GM19025 (cell line): ENCODE measurements around the gene ATRNL1.
"Not testable (repeated sequence)": the region's sequence is repeated elsewhere in the genome, so short reads cannot be mapped to it uniquely, and the experiment has no call there.

Experiments
- ATAC-seq: cut with Tn5 transposase; IDR thresholded peaks from one replicate; pipeline ENCODE4 v1.9.1; 2021; ENCODE audit warnings: mild to moderate bottlenecking, low read depth, moderate library complexity; ENCODE audit not compliant: unreplicated experiment

The ATRNL1 gene

GRCh38 chr10:115092258-115092554, 959 bp upstream of the ATRNL1 start:
- ATAC-seq = no peak

- peak; percentile 86 for ATAC-seq
Measured at GRCh38 chr10:115092555-115093285, 445 bp upstream of the ATRNL1 start.

DNA sequence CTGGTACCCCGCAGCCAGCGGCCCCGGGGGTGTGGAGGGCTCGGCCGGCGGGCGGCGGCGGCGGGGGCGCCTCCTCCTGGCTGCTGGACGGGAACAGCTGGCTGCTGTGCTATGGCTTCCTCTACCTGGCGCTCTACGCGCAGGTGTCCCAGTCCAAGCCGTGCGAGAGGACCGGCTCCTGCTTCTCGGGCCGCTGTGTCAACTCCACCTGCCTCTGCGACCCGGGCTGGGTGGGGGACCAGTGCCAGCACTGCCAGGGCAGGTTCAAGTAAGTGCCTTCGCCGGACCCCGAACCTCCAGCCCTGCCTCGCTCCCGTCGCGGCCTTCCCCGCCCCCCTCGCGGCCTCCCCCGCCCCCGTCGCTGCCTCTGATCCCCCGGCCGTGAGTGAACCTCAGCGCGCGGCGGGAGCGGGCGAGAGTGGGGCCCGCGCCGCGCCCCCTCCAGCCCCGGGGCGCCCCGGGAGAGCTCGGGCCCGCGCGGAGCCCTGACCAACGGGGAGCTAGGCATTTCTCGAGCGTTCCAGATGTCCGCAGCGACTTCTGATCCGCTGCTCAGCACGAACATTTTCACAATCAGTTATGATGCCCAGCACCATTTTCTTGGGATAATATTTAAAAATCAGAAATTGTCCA, 727 bp downstream of the ATRNL1 start:
- ATAC-seq = peak; percentile 26

GRCh38 chr10:115094416-115095140, 1.4 kb downstream of the ATRNL1 start:
- no peak for ATAC-seq

DNA sequence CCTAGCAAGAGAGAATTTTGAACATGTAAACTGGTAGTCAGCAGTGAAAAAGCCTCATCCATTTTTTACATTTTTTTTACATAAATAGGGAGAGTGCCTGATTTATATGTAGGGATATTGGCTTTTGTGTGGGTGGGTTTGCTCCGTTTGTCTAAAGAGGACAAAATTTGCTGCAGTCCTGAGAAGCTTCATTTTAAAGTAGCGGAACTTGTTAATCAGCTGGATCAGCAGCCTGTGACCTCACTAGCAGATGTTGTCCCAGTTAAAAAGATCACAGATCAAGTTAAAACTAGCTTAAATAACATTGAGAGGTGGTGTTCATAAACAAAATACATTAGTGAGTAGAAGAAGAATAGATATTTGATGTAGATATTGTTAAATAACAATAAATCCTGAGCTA, 2.6 kb downstream of the ATRNL1 start:
- no peak for ATAC-seq

GRCh38 chr10:115103700-115104099, 10.5 kb downstream of the ATRNL1 start:
- ATAC-seq = no peak

GRCh38 chr10:115105411-115105810, 12.2 kb downstream of the ATRNL1 start:
- not testable (repeated sequence) for ATAC-seq

DNA sequence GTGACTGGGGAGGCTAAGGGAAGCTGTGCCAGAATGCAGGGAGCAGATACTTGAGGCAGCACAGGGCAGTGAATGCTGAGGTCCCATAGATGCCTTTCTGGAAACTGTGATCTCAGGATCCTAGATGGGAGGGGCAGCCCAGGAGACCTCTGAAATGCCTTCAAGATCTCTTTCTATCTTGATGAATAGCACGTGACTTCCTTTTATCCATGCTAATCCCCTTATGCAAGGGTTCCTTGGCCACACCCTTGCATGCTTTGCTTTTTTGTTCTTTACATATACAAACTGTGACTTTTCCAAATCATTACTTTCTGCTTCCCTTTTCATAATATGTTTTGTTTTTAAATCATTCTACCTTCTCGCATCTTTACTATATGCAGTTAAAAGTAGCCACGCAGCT, 14.7 kb downstream of the ATRNL1 start:
- ATAC-seq = no peak

- no peak for ATAC-seq
Measured at GRCh38 chr10:115117301-115117700, 24.1 kb downstream of the ATRNL1 start.

DNA sequence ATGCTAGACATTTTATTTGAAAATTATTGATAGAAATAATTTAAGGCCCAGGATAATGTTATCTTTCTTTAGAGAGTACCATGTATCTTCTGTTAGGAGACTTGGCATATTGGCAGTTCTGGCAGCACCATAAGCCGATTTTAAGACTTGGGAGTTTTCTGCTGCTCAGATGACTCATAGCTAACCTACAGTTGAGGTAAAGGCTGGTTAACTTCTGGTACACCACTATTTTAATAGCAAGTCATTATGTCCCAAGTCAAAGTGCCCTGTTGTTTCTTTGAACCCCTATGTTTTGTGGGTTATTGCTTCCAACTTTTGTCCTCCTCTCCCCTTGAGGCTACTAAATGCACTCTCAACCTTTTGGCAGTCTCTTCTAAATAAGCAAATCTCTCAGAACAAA, 25.2 kb downstream of the ATRNL1 start:
- no peak for ATAC-seq

- no peak for ATAC-seq
Measured at GRCh38 chr10:115125505-115125904, 32.3 kb downstream of the ATRNL1 start.

DNA sequence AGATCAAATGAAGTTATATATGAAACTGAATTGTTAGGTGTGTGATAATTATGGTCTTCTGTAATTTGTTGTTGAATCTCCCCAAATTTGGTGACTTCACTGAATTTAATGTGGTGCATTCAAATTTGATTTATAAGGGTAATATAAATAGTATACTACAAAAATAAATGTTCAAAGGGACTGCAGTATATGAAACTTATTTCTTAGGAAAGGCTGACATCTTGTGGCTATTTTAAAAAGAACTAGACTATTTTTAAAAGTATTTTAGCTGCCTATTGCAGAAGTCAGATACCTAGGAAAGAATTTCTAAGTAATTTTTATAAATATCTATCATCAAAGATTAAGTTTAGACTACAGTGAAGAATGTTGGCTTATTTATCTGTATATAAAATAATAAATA, 36.6 kb downstream of the ATRNL1 start:
- no peak for ATAC-seq

DNA sequence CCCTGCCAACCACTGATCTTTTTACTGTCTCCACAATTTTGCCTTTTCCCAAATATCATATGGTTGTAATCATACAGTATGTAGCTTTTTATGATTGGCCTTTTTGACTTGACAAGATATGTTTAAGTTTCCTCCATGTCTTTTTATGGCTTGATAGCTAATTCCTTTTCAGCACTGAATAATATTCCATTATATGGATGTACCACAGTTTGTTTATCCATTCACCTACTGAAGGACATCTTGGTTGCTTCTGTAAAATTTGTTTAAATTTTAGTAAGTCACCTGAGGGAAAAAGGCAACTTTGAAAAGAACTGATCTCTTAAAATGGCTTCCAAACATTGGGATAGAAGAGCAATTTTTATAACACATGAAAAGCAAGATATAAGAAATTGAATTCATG, 43.5 kb downstream of the ATRNL1 start:
- no peak for ATAC-seq

DNA sequence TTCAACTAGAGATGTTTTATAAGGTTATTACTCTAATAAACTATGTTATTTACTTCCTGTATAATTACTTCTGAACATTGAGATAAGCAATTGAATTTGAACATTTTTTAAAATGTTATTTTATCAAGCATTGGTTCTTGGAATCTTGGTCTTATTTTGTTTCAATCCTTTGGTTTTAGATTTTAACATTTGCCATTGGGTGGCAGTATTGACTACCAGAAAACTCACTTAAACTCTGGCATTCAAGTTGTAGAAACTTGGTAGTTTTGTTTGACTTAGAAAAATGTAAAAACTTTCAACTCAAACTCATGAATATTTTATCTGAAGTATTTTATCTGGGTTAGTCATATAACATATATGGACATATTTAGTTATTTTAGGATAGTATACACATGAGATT, 48.1 kb downstream of the ATRNL1 start:
- no peak for ATAC-seq

- ATAC-seq = no peak
Measured at GRCh38 chr10:115157357-115157756, 64.2 kb downstream of the ATRNL1 start.

DNA sequence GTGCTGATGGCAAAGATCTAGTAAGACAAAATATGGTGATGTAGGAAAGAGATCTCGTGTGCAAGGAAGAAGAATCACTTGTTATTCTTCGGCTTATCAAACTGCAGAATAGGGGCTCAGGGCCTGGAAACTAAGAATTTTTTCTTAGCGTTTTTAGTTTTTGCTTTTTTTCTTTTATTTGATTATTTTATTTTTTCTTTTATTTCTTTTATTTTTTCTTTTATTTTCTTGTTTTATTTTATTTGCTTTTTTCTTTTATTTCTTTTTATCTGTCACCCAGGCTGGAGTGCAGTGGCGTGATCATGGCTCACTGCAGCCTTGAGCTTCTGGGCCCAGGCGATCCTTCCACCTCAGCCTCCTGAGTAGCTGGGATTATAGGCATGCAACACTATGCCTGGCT, 70.0 kb downstream of the ATRNL1 start:
- ATAC-seq = no peak

GRCh38 chr10:115164220-115164619, 71.1 kb downstream of the ATRNL1 start:
- ATAC-seq = no peak

DNA sequence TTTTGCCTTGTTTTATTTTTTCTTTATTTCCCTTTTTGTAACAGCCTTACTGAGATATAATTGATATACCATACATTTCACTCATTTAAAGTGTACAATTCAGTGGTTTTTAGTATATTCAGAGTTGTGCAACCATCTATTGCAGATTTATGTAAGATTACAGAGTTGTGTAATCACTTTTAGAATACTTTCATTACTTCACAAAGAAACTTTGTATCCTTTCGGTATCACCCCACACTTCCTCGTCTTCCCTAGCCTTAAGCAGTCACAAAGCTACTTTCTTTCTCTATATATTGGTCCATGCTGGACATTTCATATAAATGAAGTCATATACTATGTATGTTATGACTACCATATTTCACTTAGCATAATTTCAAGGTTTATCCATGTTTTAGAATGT, 74.6 kb downstream of the ATRNL1 start:
- no peak for ATAC-seq

GRCh38 chr10:115171392-115171960, 78.3 kb downstream of the ATRNL1 start:
- no peak for ATAC-seq

DNA sequence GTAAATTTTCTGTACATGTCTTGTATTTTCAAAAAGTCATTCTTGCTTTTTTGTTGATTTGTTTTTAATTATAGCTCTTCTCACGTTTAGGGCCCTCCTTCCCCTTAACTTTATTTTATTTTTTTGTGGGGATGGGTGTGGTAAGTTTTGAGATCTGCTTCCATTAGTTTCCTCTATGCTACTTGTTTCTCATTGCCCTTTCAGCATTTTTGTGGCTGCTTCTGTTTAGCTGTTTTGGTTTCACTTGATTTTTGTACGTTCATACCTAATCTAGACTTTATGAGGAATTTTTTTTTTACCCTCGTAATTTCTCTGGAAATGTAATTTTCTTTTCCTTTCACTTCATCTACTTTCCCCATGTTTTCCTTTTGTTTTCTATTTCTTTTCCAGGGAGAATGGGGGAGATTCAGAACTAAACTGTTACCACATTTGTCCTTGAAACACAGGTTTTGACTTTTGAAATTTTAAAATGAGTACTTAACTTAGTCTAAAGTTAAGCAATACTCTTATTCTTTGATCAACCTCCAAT, 80.8 kb downstream of the ATRNL1 start:
- no peak for ATAC-seq

GRCh38 chr10:115207276-115207675, 114.1 kb downstream of the ATRNL1 start:
- ATAC-seq = not testable (repeated sequence)
